ENCODE measurements around the gene PPIA. TPM values are rescaled to one million over a fixed set of nuclear protein-coding genes. Genes with fewer than 3 reads are reported as not detected.
"Not testable (repeated sequence)": the region's sequence is repeated elsewhere in the genome, so short reads cannot be mapped to it uniquely, and the experiment has no call there.

The PPIA gene
- total RNA-seq, 1 donor from 2014 or later: 2,244 TPM

GRCh38 chr7:44769376-44769775 lies 27.1 kb upstream of the PPIA start:
- Mint-ChIP-seq H3K4me1 (peaks cover 9% of the 10 kb centered on the region), H3K36me3 (ENCODE audit: low read depth) (peaks cover 1% of the 10 kb centered on the region), H3K9me3 (no peaks in the 10 kb centered on the region), H3K27ac (ENCODE audit: unreplicated experiment) (no peak overlapping the region), H3K27me3 (ENCODE audit: low read depth) (no peaks in the 10 kb centered on the region), H3K4me3 (no peak overlapping the region)
- TF ChIP-seq, protein P1, sequence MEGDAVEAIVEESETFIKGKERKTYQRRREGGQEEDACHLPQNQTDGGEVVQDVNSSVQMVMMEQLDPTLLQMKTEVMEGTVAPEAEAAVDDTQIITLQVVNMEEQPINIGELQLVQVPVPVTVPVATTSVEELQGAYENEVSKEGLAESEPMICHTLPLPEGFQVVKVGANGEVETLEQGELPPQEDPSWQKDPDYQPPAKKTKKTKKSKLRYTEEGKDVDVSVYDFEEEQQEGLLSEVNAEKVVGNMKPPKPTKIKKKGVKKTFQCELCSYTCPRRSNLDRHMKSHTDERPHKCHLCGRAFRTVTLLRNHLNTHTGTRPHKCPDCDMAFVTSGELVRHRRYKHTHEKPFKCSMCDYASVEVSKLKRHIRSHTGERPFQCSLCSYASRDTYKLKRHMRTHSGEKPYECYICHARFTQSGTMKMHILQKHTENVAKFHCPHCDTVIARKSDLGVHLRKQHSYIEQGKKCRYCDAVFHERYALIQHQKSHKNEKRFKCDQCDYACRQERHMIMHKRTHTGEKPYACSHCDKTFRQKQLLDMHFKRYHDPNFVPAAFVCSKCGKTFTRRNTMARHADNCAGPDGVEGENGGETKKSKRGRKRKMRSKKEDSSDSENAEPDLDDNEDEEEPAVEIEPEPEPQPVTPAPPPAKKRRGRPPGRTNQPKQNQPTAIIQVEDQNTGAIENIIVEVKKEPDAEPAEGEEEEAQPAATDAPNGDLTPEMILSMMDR (conservative IDR thresholded peaks at IDR 0.05): no peak
- DNase-seq (ENCODE audit: low read depth, low spot score): no peak

DNA sequence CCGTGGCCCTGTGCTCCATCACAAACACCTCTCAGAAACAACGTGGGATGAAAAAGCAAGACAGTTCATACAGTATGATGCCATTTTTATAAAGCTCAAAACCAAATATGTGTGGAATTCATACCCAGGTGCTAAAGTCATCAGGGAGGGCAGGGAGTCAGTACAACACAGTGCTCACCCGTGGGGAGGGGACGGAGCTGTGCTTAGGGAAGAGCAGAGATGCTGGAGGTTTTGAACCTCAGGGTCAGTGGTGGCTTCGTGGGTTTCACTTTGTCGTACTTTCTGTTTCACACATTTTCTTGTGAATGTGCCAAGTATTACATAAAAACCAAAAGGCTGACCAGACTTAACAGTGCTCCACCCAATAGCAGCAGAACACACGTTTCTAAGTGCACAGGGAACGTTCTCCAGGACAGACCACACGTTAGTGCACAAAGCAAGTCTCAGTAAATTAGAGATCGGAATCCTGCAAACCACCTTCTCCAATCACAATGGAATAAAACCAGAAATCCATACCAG lies 26.6 kb upstream of the PPIA start:
- TF ChIP-seq, protein P1 (conservative IDR thresholded peaks at IDR 0.05): no peak
- Mint-ChIP-seq H3K27ac (ENCODE audit: unreplicated experiment) (no peak overlapping the region), H3K9me3 (no peaks in the 10 kb centered on the region), H3K4me1 (peaks cover 9% of the 10 kb centered on the region), H3K36me3 (ENCODE audit: low read depth) (no peaks in the 10 kb centered on the region), H3K27me3 (ENCODE audit: low read depth) (no peaks in the 10 kb centered on the region), H3K4me3 (no peak overlapping the region)
- no peak for DNase-seq (ENCODE audit: low read depth, low spot score)

GRCh38 chr7:44771358-44771757 lies 25.1 kb upstream of the PPIA start:
- Mint-ChIP-seq H3K36me3 (ENCODE audit: low read depth) (no peaks in the 10 kb centered on the region), H3K27ac (ENCODE audit: unreplicated experiment) (no peak overlapping the region), H3K4me1 (peaks cover 9% of the 10 kb centered on the region), H3K4me3 (no peak overlapping the region), H3K9me3 (no peaks in the 10 kb centered on the region), H3K27me3 (ENCODE audit: low read depth) (no peaks in the 10 kb centered on the region)
- TF ChIP-seq, protein P1 (conservative IDR thresholded peaks at IDR 0.05): no peak
- DNase-seq (ENCODE audit: low read depth, low spot score): no peak

DNA sequence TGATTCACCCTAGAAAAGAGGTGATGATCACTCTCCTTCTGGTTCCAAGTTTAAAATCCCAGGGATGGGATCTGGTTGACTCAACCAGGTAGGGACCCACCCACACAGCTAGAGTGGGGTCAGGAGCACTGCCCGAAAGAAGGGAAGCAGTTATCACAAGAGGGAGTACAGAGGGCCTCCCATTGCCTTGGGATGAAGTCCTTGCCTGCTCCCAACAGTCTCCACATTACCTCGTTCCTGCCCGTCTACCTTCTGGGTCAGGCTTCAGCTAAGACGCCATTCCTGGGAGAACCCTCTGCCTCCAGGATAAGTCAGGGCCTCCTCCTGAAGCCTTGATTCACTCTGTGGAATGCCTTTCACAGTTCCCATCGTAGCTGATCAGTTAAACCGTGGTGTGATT lies 24.0 kb upstream of the PPIA start:
- TF ChIP-seq, protein P1 (conservative IDR thresholded peaks at IDR 0.05): no peak
- H3K4me1 Mint-ChIP-seq: peaks cover 9% of the 10 kb centered on the region
- no peaks in the 10 kb centered on the region for H3K27me3 Mint-ChIP-seq (ENCODE audit: low read depth)
- H3K9me3 Mint-ChIP-seq: no peaks in the 10 kb centered on the region
- DNase-seq (ENCODE audit: low read depth, low spot score): no peak
- no peak overlapping the region for H3K4me3 Mint-ChIP-seq
- H3K36me3 Mint-ChIP-seq (ENCODE audit: low read depth): no peaks in the 10 kb centered on the region
- no peak overlapping the region for H3K27ac Mint-ChIP-seq (ENCODE audit: unreplicated experiment)

- Mint-ChIP-seq H3K4me3 (no peak overlapping the region), H3K4me1 (peaks cover 7% of the 10 kb centered on the region), H3K9me3 (no peaks in the 10 kb centered on the region), H3K27me3 (ENCODE audit: low read depth) (no peaks in the 10 kb centered on the region), H3K36me3 (ENCODE audit: low read depth) (no peaks in the 10 kb centered on the region), H3K27ac (ENCODE audit: unreplicated experiment) (no peak overlapping the region)
- DNase-seq (ENCODE audit: low read depth, low spot score): no peak
- TF ChIP-seq, protein P1 (conservative IDR thresholded peaks at IDR 0.05): no peak
Observed at GRCh38 chr7:44772867-44773266, 23.6 kb upstream of the PPIA start.

DNA sequence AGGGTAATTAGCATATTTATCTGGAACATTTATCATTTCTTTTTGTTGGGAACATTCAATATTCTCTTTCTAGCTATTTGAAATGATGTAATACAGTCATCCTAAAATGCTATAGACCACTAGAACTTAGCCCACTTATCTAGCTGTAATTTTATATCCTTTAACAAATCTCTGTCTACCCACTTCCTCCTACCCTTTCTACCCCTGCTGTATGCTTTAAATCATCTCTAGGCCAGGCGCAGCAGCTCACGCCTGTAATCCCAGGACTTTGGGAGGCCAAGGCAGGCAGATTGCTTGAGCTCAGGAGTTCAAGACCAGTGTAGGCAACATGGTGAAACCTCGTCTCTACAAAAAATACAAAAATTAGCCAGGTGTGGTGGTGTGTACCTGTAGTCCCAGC lies 22.0 kb upstream of the PPIA start:
- not testable (repeated sequence) for H3K36me3 Mint-ChIP-seq (ENCODE audit: low read depth); H3K4me1 Mint-ChIP-seq; H3K27me3 Mint-ChIP-seq (ENCODE audit: low read depth)

More for the DNA sequence above, 22.0 kb upstream of the PPIA start:
- not testable (repeated sequence) for H3K27ac Mint-ChIP-seq (ENCODE audit: unreplicated experiment); DNase-seq (ENCODE audit: low read depth, low spot score); H3K9me3 Mint-ChIP-seq; H3K4me3 Mint-ChIP-seq
